Nephron progenitor cell (in vitro differentiated cells): ENCODE data around the gene INPP5F.

Experiments used
- DNase-seq: peaks from one replicate; pipeline ENCODE4 v3.0.0; 2021
- H3K27ac Mint-ChIP-seq: 2 replicates; pipeline ENCODE4 v1.8.0; 2021; ENCODE audit warnings: mild to moderate bottlenecking, moderate library complexity, mixed read lengths
- H3K27me3 Mint-ChIP-seq: 2 replicates; pipeline ENCODE4 v1.8.0; 2021; ENCODE audit warnings: mild to moderate bottlenecking, low read depth, mixed read lengths; ENCODE audit not compliant: poor library complexity
- H3K36me3 Mint-ChIP-seq: 2 replicates; pipeline ENCODE4 v1.8.0; 2021; ENCODE audit warnings: low read depth, mixed read lengths
- H3K4me1 Mint-ChIP-seq: 2 replicates; pipeline ENCODE4 v1.8.0; 2021; ENCODE audit warnings: mixed read lengths
- H3K4me3 Mint-ChIP-seq: 2 replicates; pipeline ENCODE4 v1.8.0; 2021; ENCODE audit warnings: mild to moderate bottlenecking, moderate library complexity, mixed read lengths
- H3K9me3 Mint-ChIP-seq: 2 replicates; pipeline ENCODE4 v1.8.0; 2021; ENCODE audit warnings: mild to moderate bottlenecking, moderate library complexity, mixed read lengths
- CTCF ChIP-seq: fragments of 200-600 bp; sonication (generic); IDR thresholded peaks from 2 replicates; pipeline ENCODE4 v1.5.0; 2021; ENCODE audit warnings: antibody characterized with exemption

Gene INPP5F

GRCh38 chr10:119680050-119680449, 45.8 kb upstream of the INPP5F start:
- DNase-seq, result no peak
- H3K27me3 Mint-ChIP-seq, result peaks cover 3% of the 10 kb centered on the region
- TF ChIP-seq CTCF, result no peak
- H3K36me3 Mint-ChIP-seq, result peaks cover 14% of the 10 kb centered on the region
- H3K4me3 Mint-ChIP-seq, result no peak overlapping the region
- H3K27ac Mint-ChIP-seq, result no peak overlapping the region
- H3K9me3 Mint-ChIP-seq, result no peaks in the 10 kb centered on the region
- peaks cover 17% of the 10 kb centered on the region for H3K4me1 Mint-ChIP-seq

GRCh38 chr10:119680650-119681081, 45.2 kb upstream of the INPP5F start:
- Mint-ChIP-seq H3K4me1 (peaks cover 21% of the 10 kb centered on the region), H3K4me3 (no peak overlapping the region), H3K27me3 (peaks cover 3% of the 10 kb centered on the region), H3K9me3 (no peaks in the 10 kb centered on the region), H3K36me3 (peaks cover 14% of the 10 kb centered on the region), H3K27ac (peak overlapping the region; percentile 30)
- TF ChIP-seq CTCF, result no peak
- no peak for DNase-seq

GRCh38 chr10:119686465-119687191, 39.2 kb upstream of the INPP5F start:
- Mint-ChIP-seq H3K36me3 (no peaks in the 10 kb centered on the region), H3K27me3 (peaks cover 2% of the 10 kb centered on the region), H3K4me1 (peaks cover 50% of the 10 kb centered on the region), H3K27ac (no peak overlapping the region), H3K4me3 (peak overlapping the region; percentile 76), H3K9me3 (no peaks in the 10 kb centered on the region)
- peak; percentile 96 for TF ChIP-seq CTCF
- peak; percentile 80 for DNase-seq

GRCh38 chr10:119687192-119688032, 38.4 kb upstream of the INPP5F start:
- DNase-seq, result peak; percentile 10
- no peak for TF ChIP-seq CTCF
- Mint-ChIP-seq H3K36me3 (no peaks in the 10 kb centered on the region), H3K4me1 (peaks cover 47% of the 10 kb centered on the region), H3K27me3 (peaks cover 2% of the 10 kb centered on the region), H3K4me3 (peak overlapping the region; percentile 76), H3K9me3 (no peaks in the 10 kb centered on the region), H3K27ac (peak overlapping the region; percentile 65)

- no peak for DNase-seq
- Mint-ChIP-seq H3K4me3 (no peak overlapping the region), H3K4me1 (peaks cover 53% of the 10 kb centered on the region), H3K9me3 (no peaks in the 10 kb centered on the region), H3K27ac (peak overlapping the region; percentile 83), H3K36me3 (no peaks in the 10 kb centered on the region), H3K27me3 (peaks cover 6% of the 10 kb centered on the region)
- TF ChIP-seq CTCF, result no peak
Measured at GRCh38 chr10:119688033-119688508, 37.8 kb upstream of the INPP5F start.
